Heart right ventricle (tissue), 16 donors: Measurements from ENCODE around the gene ATG4C. TPM values are rescaled to one million over a fixed set of nuclear protein-coding genes. Genes with fewer than 3 reads are reported as not detected.

Source experiments
- ATAC-seq, 8 donors: fragments of 200-7000 bp; cut with Tn5 transposase; one replicate each; pipeline ENCODE4 v1.9.1; 2020; ENCODE audit warnings: mild to moderate bottlenecking in 8 of 8, moderate library complexity in 8 of 8, moderate number of reproducible peaks in 1 of 8
- DNase-seq, 2 donors: peaks; one replicate each; pipeline ENCODE4 v3.0.0-alpha.2; 2020
- H3K27ac ChIP-seq, 10 donors: fragments of 200-600 bp; sonication (generic) in 2 of 10; one replicate each; pipeline versions ENCODE4 v1.5.0 to v1.8.0; 2020 to 2022; ENCODE audit warnings: mild to moderate bottlenecking in 3 of 10
- H3K27me3 ChIP-seq, 7 donors: fragments of 200-600 bp; one replicate each; pipeline ENCODE4 v1.8.0; 2021 to 2022; ENCODE audit warnings: mild to moderate bottlenecking in 2 of 7
- H3K36me3 ChIP-seq, 9 donors: fragments of 200-600 bp; sonication (generic) in 1 of 9; one replicate each; pipeline versions ENCODE4 v1.5.0 to v1.8.0; 2020 to 2022; ENCODE audit warnings: mild to moderate bottlenecking in 2 of 9
- H3K4me1 ChIP-seq, 9 donors: fragments of 200-600 bp; sonication (generic) in 1 of 9; one replicate each; pipeline versions ENCODE4 v1.5.0 to v1.8.0; 2020 to 2022; ENCODE audit warnings: mild to moderate bottlenecking in 4 of 9
- H3K4me3 ChIP-seq, 10 donors: fragments of 200-600 bp; sonication (generic) in 2 of 10; one replicate each; pipeline versions ENCODE4 v1.5.0 to v1.8.0; 2020 to 2022; ENCODE audit warnings: mild to moderate bottlenecking in 7 of 10, moderate library complexity in 2 of 10
- H3K9me3 ChIP-seq, 11 donors: fragments of 200-600 bp in 10 of 11; sonication (generic) in 2 of 11; one replicate each; pipeline versions ENCODE4 v1.5.0 to v1.8.0; 2013 to 2022; ENCODE audit warnings: mild to moderate bottlenecking in 2 of 11, control low read depth in 1 of 11, moderate library complexity in 1 of 11
- WGBS, 2 donors: extraction: QIAGEN DNeasy Blood & Tissue Kit; methylation state at CpG; one replicate each; pipeline ENCODE4 v1.1.7; 2013; ENCODE audit warnings: inconsistent platforms in 1 of 2; 5-methylcytosine and 5-hydroxymethylcytosine counted together
- intact Hi-C, 10 donors: fragments of 100-400 bp; cut with DNase I; formaldehyde crosslinking; loops; one replicate each; pipeline versions ENCODE4 v1.11.1 to v1.14.2; 2022
- polyA plus RNA-seq, 2 donors: library from polyadenylated mRNA; stranded (reverse); fragments of 200-250 nt; gene quantifications; one replicate each; pipeline ENCODE4 v1.2.3, GENCODE V29; 2013
- total RNA-seq, 10 donors: library from RNA; stranded (reverse); fragmentation: NEBNext Ultra II Directional in 3 of 10; extraction: Animal tissue kit (Norgen Biotek cat#: 25700) in 3 of 10; gene quantifications; one replicate each; pipeline versions ENCODE4 v1.2.1 to v1.2.4, GENCODE V29; 2021 to 2023
- TF ChIP-seq, protein P1 (sequence below), 9 donors: fragments of 200-600 bp; sonication (generic) in 2 of 9; IDR thresholded peaks; one replicate each; pipeline versions ENCODE4 v1.5.0 to v1.8.0; 2021 to 2022; ENCODE audit warnings: antibody characterized with exemption in 9 of 9, mild to moderate bottlenecking in 5 of 9, moderate library complexity in 1 of 9
- donor health status: Arrhythmogenic right ventricular cardiomyopathy.
- donor health status: ischemic (EF 13 %, LVEDD 7.1; RV severe dilation, severe dysfunction).
- donor health status: healthy with polysubstance abuse.
- donor health status: DM: no; HTN: yes; CAD: no.
- donor health status: DM: no; HTN: no; CAD: no.
- donor health status: ischemic (EF 25% LVEDD 6.9; RV normal size, moderate dysfunction).
- donor health status: ischemic (EF 25% LVEDD 5.7; RV mildly dilated, moderate dysfunction).
- donor health status: healthy.
- donor health status: DM: yes; HTN: yes; CAD: no.
- donor health status: Ischemic cardiomyopathy.
- donor health status: ischemic (EF 35%, LVEDD 5.7; RV mildly dilated, moderate dysfunction).
- donor health status: nonischemic (EF 11% LVEDD 7.7; RV severe dilation, severe dysfunction).
- donor health status: DM: yes; HTN: yes; CAD: no.
- donor health status: PGD.
- donor health status: ischemic (EF 29% LVEDD 5.4; RV normal size, mild dysfunction).
- donor health status: nonischemic (EF 23%, LVEDD 6.1; RV moderate dilation, normal function).

ATG4C gene
- total and polyA plus RNA-seq, 12 donors = 4.2 to 17.9 (median 8.7) TPM

DNA sequence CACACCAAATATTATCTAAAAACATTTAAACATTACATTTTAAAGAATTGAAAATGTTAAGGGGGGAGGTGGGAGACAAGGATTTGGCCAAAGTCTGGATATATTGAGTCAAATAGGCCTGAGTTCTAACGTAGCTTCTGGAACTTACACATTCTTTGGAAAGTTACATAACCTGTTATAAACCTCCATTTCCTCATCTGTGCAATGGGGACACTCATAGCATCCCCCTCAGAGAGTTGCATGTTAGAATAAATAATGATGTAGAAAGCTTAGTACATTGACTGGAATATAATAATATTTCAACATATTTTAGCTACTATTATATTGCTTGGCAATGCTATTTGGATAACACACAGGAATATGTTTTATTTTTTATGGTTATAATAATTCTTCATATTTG lies 117.7 kb downstream of the ATG4C start:
- TF ChIP-seq, protein P1, sequence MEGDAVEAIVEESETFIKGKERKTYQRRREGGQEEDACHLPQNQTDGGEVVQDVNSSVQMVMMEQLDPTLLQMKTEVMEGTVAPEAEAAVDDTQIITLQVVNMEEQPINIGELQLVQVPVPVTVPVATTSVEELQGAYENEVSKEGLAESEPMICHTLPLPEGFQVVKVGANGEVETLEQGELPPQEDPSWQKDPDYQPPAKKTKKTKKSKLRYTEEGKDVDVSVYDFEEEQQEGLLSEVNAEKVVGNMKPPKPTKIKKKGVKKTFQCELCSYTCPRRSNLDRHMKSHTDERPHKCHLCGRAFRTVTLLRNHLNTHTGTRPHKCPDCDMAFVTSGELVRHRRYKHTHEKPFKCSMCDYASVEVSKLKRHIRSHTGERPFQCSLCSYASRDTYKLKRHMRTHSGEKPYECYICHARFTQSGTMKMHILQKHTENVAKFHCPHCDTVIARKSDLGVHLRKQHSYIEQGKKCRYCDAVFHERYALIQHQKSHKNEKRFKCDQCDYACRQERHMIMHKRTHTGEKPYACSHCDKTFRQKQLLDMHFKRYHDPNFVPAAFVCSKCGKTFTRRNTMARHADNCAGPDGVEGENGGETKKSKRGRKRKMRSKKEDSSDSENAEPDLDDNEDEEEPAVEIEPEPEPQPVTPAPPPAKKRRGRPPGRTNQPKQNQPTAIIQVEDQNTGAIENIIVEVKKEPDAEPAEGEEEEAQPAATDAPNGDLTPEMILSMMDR (IDR thresholded peaks at IDR 0.05) = no peak
- Histone ChIP-seq H3K4me1 (no peaks in the 10 kb centered on the region), H3K27me3 (no peaks in the 10 kb centered on the region), H3K27ac (no peak overlapping the region), H3K4me3 (no peak overlapping the region), H3K36me3 (no peaks in the 10 kb centered on the region), H3K9me3 (no peaks in the 10 kb centered on the region)
- intact Hi-C loops = no loop called here
- ATAC-seq = no peak
- DNase-seq = no peak
- 67 to 77% methylated on average over 1 of the region's 1 CpG for WGBS, 2 donors

DNA sequence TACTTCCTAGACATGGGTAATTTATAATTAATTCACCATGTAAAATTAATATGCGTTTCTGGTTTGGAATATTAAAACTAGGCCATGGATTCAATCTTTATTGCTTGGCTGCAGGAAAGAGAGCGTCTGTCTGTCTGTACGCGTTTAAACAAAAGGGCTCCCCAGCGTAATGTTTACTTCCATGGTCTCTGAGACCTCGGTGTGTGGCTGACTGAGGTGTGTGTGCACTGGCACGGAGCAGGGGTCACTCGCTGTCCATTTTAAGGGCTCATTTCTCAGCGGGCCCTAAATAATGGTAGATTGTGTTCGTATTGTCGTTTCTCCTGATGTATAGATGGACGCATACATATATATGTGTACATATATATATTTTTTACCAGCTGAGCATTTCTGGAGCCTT lies 119.6 kb downstream of the ATG4C start:
- Histone ChIP-seq H3K4me3 (no peak overlapping the region), H3K27me3 (peaks cover 0 to 8% (median 0%) of the 10 kb centered on the region in 7 donors), H3K4me1 (no peaks in the 10 kb centered on the region), H3K36me3 (no peaks in the 10 kb centered on the region), H3K9me3 (no peaks in the 10 kb centered on the region), H3K27ac (no peak overlapping the region)
- 85 to 86% methylated on average over 12 of the region's 12 CpGs for WGBS, 2 donors
- TF ChIP-seq, protein P1 (IDR thresholded peaks at IDR 0.05) = no peak
- DNase-seq (no peak), ATAC-seq (no peak)
- intact Hi-C loops = no loop called here

DNA sequence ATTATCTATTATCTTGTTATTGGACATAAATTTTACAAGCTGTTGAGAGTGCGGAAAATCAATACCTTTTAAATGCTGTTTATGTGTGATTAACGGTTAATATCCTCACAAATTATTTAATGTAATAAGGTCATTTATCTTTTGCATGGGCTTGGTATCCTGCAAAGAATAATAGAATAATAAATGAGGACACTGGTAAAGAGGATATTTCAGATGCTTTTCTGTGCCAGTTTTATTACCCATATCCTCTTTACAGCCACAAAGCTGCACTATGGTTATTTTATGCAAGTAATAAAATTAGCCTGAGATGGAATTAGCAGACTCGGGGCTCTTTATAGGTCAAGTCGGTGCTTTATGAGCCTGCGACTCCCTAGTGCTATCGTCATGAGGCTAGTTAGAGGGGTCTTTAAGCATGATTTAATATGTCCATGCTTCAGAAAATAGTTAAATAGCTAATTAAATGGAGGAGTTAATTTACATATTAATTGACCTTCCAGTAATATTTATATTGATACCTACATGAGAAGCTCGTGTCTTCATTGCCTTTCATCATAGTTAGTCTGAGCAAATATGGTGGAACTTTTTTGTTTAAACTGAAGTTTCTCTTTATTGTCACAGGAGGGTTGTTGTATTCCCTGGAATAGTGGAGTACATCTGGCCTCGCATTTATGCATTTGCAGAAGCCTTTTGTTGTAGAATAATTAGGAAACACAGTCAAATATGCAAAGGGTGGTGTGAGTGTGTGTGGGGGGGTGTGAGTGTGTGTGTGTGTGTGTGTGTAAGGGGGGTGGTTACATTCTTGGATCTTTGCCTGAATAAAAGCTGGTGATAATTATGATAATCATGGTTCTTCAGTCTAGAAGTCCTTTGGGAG lies 120.3 kb downstream of the ATG4C start:
- DNase-seq (no peak), ATAC-seq (no peak)
- H3K27ac ChIP-seq = no peak overlapping the region
- intact Hi-C loops = no loop called here
- no peaks in the 10 kb centered on the region for H3K4me1 ChIP-seq
- peaks cover 0 to 8% (median 0%) of the 10 kb centered on the region in 7 donors for H3K27me3 ChIP-seq
- H3K36me3 ChIP-seq = no peaks in the 10 kb centered on the region
- H3K9me3 ChIP-seq = no peaks in the 10 kb centered on the region
- no peak overlapping the region for H3K4me3 ChIP-seq
- TF ChIP-seq, protein P1 (IDR thresholded peaks at IDR 0.05) = no peak
- WGBS, 2 donors = 87 to 90% methylated on average over 8 of the region's 8 CpGs

DNA sequence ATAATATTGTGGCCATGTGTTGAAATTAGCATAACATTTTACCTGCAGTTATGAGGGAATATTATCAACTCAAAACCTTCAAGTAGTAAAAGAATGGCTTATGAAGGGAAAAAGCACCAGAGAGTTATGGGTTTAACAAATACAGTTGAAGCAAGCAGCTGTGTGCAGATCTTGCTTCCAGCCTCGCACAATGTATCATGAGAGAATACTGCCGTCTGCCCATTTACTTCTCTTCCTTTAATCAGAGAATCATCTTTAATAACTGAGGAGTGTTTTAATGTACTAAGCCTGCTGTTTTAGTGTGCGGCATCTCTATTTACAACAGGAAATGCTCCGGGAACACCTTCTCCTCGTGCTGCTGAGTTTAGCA lies 120.9 kb downstream of the ATG4C start:
- Histone ChIP-seq H3K36me3 (no peaks in the 10 kb centered on the region), H3K9me3 (no peaks in the 10 kb centered on the region), H3K27me3 (peaks cover 0 to 8% (median 0%) of the 10 kb centered on the region in 7 donors), H3K27ac (no peak overlapping the region), H3K4me3 (no peak overlapping the region), H3K4me1 (no peaks in the 10 kb centered on the region)
- TF ChIP-seq, protein P1 (IDR thresholded peaks at IDR 0.05) = no peak
- 76 to 79% methylated on average over 5 of the region's 5 CpGs for WGBS, 2 donors
- DNase-seq (no peak), ATAC-seq (no peak)
- intact Hi-C loops = no loop called here
